B cell (primary cell): Measurements from ENCODE around the gene CDNF. TPM values are rescaled to one million over a fixed set of nuclear protein-coding genes. Genes with fewer than 3 reads are reported as not detected.

Experiments
- ATAC-seq: fragments of 200-7000 bp; cut with Tn5 transposase; one replicate; pipeline ENCODE4 v1.10.0; 2021; ENCODE audit warnings: low read depth, mild to moderate bottlenecking, moderate number of reproducible peaks, moderate library complexity
- CTCF ChIA-PET: fragments of 350-600 bp; sonication (Branson Sonifier 250); formaldehyde crosslinking; loops from one replicate; lab custom pipeline; 2021; ENCODE audit warnings: antibody characterized with exemption, inconsistent platforms; lab: Charles Lee
- POLR2A ChIA-PET: fragments of 350-600 bp; sonication (Branson Sonifier 250); formaldehyde crosslinking; loops from one replicate; lab custom pipeline; 2021; ENCODE audit warnings: antibody characterized with exemption; lab: Charles Lee
- DNase-seq: peaks from one replicate; pipeline ENCODE4 v3.0.0; 2013
- H2AFZ ChIP-seq: 2 replicates; pipeline ENCODE4 v1.6.1; 2012; ENCODE audit warnings: mild to moderate bottlenecking, low read depth, low read length; ENCODE audit not compliant: insufficient read depth, poor library complexity, severe bottlenecking
- H3K27ac ChIP-seq, 2 donors: 1 replicate in 1 of 2; 2 replicates in 1 of 2; pipeline ENCODE4 v1.5.1; 2012 to 2013; ENCODE audit warnings: low read length in 2 of 2, mild to moderate bottlenecking in 2 of 2, moderate library complexity in 1 of 2
- H3K27me3 ChIP-seq, 4 experiments: fragments of 200-600 bp in 1 of 4; sonication (generic) in 1 of 4; replicated peaks in 1 of 4; 1 replicate in 2 of 4; 2 replicates in 2 of 4; pipeline versions ENCODE4 v1.6.1 to v1.7.0; 2013 to 2016; ENCODE audit warnings: low read length in 3 of 4, mild to moderate bottlenecking in 2 of 4, mixed read lengths in 1 of 4, moderate library complexity in 1 of 4; ENCODE audit not compliant: insufficient read depth in 4 of 4, control insufficient read depth in 3 of 4; ENCODE audit errors: control extremely low read depth in 1 of 4
- H3K36me3 ChIP-seq, 2 experiments: replicated peaks in 1 of 2; 1 replicate in 1 of 2; 2 replicates in 1 of 2; pipeline versions ENCODE4 v1.6.1 to v1.7.1; 2013; ENCODE audit warnings: low read length in 1 of 2; ENCODE audit not compliant: insufficient read depth in 2 of 2, control insufficient read depth in 1 of 2; ENCODE audit errors: control extremely low read depth in 1 of 2, extremely low read depth in 1 of 2
- H3K4me1 ChIP-seq, 2 donors: fragments of 200-600 bp in 1 of 2; sonication (generic) in 1 of 2; 1 replicate in 1 of 2; 2 replicates in 1 of 2; pipeline versions ENCODE4 v1.5.1 to v1.6.1; 2013 to 2017; ENCODE audit warnings: low read length in 2 of 2; ENCODE audit not compliant: control insufficient read depth in 2 of 2, insufficient read depth in 2 of 2
- H3K4me2 ChIP-seq: replicated peaks from 2 replicates; pipeline ENCODE3; 2012; ENCODE audit warnings: mild to moderate bottlenecking, low read depth, low read length; ENCODE audit not compliant: poor library complexity, severe bottlenecking
- H3K4me3 ChIP-seq, 5 experiments: fragments of 200-600 bp in 1 of 5; sonication (generic) in 1 of 5; 1 replicate in 3 of 5; 2 replicates in 2 of 5; pipeline versions ENCODE4 v1.5.1 to v1.7.0; 2011 to 2016; ENCODE audit warnings: low read length in 4 of 5, mild to moderate bottlenecking in 4 of 5, low read depth in 2 of 5, control low read depth in 1 of 5, moderate library complexity in 1 of 5; ENCODE audit not compliant: insufficient read depth in 1 of 5; ENCODE audit errors: control extremely low read depth in 1 of 5, extremely low read depth in 1 of 5
- H3K79me2 ChIP-seq: fragments of 200-600 bp; sonication (generic); one replicate; pipeline ENCODE4 v1.6.0; 2016; ENCODE audit warnings: low read length; ENCODE audit not compliant: control insufficient read depth, insufficient read depth
- H3K9ac ChIP-seq: fragments of 200-600 bp; sonication (generic); 2 replicates; pipeline ENCODE4 v1.6.1; 2017; ENCODE audit warnings: mild to moderate bottlenecking, low read length, moderate library complexity
- H3K9me3 ChIP-seq, 3 donors: one replicate each; pipeline versions ENCODE4 v1.6.1 to v1.7.1; 2013; ENCODE audit warnings: low read length in 2 of 3; ENCODE audit not compliant: control insufficient read depth in 2 of 3, insufficient read depth in 1 of 3; ENCODE audit errors: control extremely low read depth in 1 of 3
- H4K20me1 ChIP-seq: 2 replicates; pipeline ENCODE4 v1.6.0; 2012; ENCODE audit warnings: mild to moderate bottlenecking, low read length; ENCODE audit not compliant: insufficient read depth, control insufficient read depth, poor library complexity, severe bottlenecking
- H3K27ac Mint-ChIP-seq: one replicate; pipeline ENCODE4 v1.8.0; 2021; ENCODE audit warnings: mixed read lengths
- H3K27me3 Mint-ChIP-seq: one replicate; pipeline ENCODE4 v1.8.0; 2021; ENCODE audit warnings: mixed read lengths
- H3K4me1 Mint-ChIP-seq: one replicate; pipeline ENCODE4 v1.8.0; 2021; ENCODE audit warnings: mixed read lengths
- H3K4me3 Mint-ChIP-seq: one replicate; pipeline ENCODE4 v1.8.0; 2021; ENCODE audit warnings: mixed read lengths
- H3K9me3 Mint-ChIP-seq: one replicate; pipeline ENCODE4 v1.8.0; 2022; ENCODE audit warnings: mixed read lengths; ENCODE audit not compliant: insufficient read depth
- EZH2 ChIP-seq: IDR thresholded peaks from 2 replicates; pipeline ENCODE4 v1.6.1; 2012; ENCODE audit warnings: borderline replicate concordance, low read depth, mild to moderate bottlenecking, moderate library complexity, low read length; ENCODE audit not compliant: insufficient read depth, poor library complexity, severe bottlenecking
- WGBS: methylation state at CpG from one replicate; pipeline ENCODE4 v1.1.5; 2013; ENCODE audit warnings: missing lambda C conversion rate; ENCODE audit not compliant: insufficient coverage; 5-methylcytosine and 5-hydroxymethylcytosine counted together
- intact Hi-C: fragments of 100-400 bp; cut with micrococcal nuclease; formaldehyde crosslinking; loops from one replicate; pipeline ENCODE4 v1.10.0; 2022
- polyA plus RNA-seq: library from polyadenylated mRNA; depleted of rRNA; stranded (reverse); fragments of >200 nt; gene quantifications from 2 replicates; pipeline ENCODE4 v1.2.3, GENCODE V29; 2012
- total RNA-seq, 2 donors: library from RNA; stranded (reverse); fragments of 120-200 nt in 1 of 2; gene quantifications; 1 replicate in 1 of 2; 2 replicates in 1 of 2; pipeline versions ENCODE4 v1.2.3 to v1.2.4, GENCODE V29; 2013 to 2022
- TF ChIP-seq, protein P1 (sequence below): fragments of 200-600 bp; IDR thresholded peaks from one replicate; pipeline ENCODE4 v1.8.0; 2022; ENCODE audit warnings: antibody characterized with exemption, mild to moderate bottlenecking

Gene CDNF
- total and polyA plus RNA-seq, 2 donors (not counting 1 experiment from before 2014, with no cell fraction given): 1.4 to 1.8 TPM

DNA sequence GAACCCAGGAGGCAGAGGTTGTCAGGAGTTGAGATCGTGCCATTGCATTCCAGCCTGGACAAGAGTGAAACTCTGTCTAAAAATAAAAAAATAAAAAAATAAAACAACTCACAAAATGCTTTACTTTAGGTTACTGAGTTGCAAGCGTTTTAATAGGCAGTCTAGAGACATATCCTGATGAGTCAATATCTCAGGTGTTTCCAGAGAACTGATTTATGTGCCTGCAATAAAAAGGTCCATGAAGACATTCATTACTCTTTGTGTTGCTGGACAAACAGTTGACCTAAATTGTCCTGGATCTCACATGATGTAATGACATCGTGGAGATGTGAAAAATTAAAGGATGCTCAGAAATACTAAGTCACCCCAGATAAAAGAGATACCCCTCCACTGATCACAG, 31.5 kb downstream of the CDNF start:
- H3K27ac Mint-ChIP-seq: no peak overlapping the region
- Histone ChIP-seq H3K27me3 (no peaks in the 10 kb centered on the region), H3K27ac (no peak overlapping the region), H3K4me1 (no peaks in the 10 kb centered on the region), H3K79me2 (no peaks in the 10 kb centered on the region), H3K9ac (no peak overlapping the region), H3K36me3 (no peaks in the 10 kb centered on the region), H3K9me3 (no peaks in the 10 kb centered on the region), H2AFZ (no peak overlapping the region), H4K20me1 (no peaks in the 10 kb centered on the region), H3K4me2 (no peak overlapping the region), H3K4me3 (no peak overlapping the region)
- TF ChIP-seq, protein P1, sequence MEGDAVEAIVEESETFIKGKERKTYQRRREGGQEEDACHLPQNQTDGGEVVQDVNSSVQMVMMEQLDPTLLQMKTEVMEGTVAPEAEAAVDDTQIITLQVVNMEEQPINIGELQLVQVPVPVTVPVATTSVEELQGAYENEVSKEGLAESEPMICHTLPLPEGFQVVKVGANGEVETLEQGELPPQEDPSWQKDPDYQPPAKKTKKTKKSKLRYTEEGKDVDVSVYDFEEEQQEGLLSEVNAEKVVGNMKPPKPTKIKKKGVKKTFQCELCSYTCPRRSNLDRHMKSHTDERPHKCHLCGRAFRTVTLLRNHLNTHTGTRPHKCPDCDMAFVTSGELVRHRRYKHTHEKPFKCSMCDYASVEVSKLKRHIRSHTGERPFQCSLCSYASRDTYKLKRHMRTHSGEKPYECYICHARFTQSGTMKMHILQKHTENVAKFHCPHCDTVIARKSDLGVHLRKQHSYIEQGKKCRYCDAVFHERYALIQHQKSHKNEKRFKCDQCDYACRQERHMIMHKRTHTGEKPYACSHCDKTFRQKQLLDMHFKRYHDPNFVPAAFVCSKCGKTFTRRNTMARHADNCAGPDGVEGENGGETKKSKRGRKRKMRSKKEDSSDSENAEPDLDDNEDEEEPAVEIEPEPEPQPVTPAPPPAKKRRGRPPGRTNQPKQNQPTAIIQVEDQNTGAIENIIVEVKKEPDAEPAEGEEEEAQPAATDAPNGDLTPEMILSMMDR: no peak
- no peak for TF ChIP-seq EZH2
- intact Hi-C loops: no loop called here
- H3K9me3 Mint-ChIP-seq: no peaks in the 10 kb centered on the region
- WGBS: 100% methylated on average over 1 of the region's 3 CpGs
- ATAC-seq (no peak), DNase-seq (no peak)
- no peaks in the 10 kb centered on the region for H3K27me3 Mint-ChIP-seq
- H3K4me3 Mint-ChIP-seq: no peak overlapping the region
- peaks cover 10% of the 10 kb centered on the region for H3K4me1 Mint-ChIP-seq
- CTCF ChIA-PET: no interaction called here
- POLR2A ChIA-PET: no interaction called here

- no peaks in the 10 kb centered on the region for H4K20me1 ChIP-seq
- no peak overlapping the region for H3K27ac ChIP-seq
- no peak overlapping the region for H3K4me3 ChIP-seq
- Mint-ChIP-seq H3K4me3 (no peak overlapping the region), H3K9me3 (no peaks in the 10 kb centered on the region), H3K4me1 (peaks cover 22% of the 10 kb centered on the region), H3K27me3 (no peaks in the 10 kb centered on the region), H3K27ac (no peak overlapping the region)
- ATAC-seq (no peak), DNase-seq (no peak)
- WGBS: no CpG with 5 or more reads among the region's 1 CpG
- TF ChIP-seq EZH2: no peak
- TF ChIP-seq, protein P1: no peak
- ChIA-PET CTCF (interaction anchor here (0.6 kb wide), 1 partner anchor 21 kb away, joined by 4 read pairs; no protein-coding TSS in a partner anchor), POLR2A (no interaction called here)
- no peaks in the 10 kb centered on the region for H3K27me3 ChIP-seq
- H3K9me3 ChIP-seq: no peaks in the 10 kb centered on the region
- no peaks in the 10 kb centered on the region for H3K36me3 ChIP-seq
- H3K9ac ChIP-seq: no peak overlapping the region
- intact Hi-C loops: loop anchor here (5.0 kb wide), 1 partner anchor 132 kb away; no protein-coding TSS in a partner anchor
- H2AFZ ChIP-seq: no peak overlapping the region
- H3K4me2 ChIP-seq: no peak overlapping the region
- no peaks in the 10 kb centered on the region for H3K79me2 ChIP-seq
- H3K4me1 ChIP-seq: peaks cover 13 to 16% of the 10 kb centered on the region in 2 donors
Observed at GRCh38 chr10:14803827-14804226, 34.0 kb downstream of the CDNF start.
